ENCODE results near the gene NDUFA11. TPM values are rescaled to one million over a fixed set of nuclear protein-coding genes. Genes with fewer than 3 reads are reported as not detected.

NDUFA11 gene
- total RNA-seq, 1 donor from 2014 or later, result 220 TPM

DNA sequence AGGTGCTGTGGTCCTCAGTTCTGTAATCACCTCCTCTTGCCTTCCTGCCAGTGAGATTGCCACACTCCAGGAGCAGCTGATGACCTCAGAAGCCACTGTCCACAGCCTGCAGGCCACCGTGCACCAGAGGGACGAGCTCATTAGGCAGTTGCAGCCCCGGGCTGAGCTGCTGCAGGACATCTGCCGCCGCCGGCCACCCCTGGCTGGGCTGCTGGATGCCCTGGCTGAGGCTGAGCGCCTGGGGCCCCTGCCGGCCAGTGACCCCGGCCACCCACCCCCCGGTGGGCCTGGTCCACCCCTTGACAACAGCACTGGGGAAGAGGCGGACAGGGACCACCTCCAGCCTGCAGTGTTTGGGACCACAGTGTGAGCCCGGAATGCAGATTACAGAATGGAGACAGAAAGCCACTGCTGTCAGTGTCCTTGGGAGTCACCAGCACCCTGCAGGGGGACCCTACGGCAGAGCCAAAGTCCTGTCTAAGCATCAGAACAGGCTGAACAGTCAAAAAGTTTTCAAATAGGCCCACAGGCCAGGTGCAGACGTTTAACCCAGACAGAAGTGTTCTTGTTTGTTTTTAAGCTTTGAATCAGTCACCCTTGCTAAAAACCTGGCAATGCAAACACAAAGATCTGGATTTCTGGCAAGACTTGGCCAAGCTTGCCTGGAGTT lies 5.3 kb upstream of the NDUFA11 start:
- intact Hi-C loops (cut with micrococcal nuclease), result loop anchor here (5.0 to 10.0 kb wide), 2 partner anchors 373 to 1626 kb away; partner anchors contain the start of gene PNPLA6

- intact Hi-C loops (cut with micrococcal nuclease), result loop anchor here (5.0 to 10.0 kb wide), 2 partner anchors 375 to 1628 kb away; partner anchors contain the start of gene PNPLA6
Observed at GRCh38 chr19:5907241-5907640, 3.7 kb upstream of the NDUFA11 start.

DNA sequence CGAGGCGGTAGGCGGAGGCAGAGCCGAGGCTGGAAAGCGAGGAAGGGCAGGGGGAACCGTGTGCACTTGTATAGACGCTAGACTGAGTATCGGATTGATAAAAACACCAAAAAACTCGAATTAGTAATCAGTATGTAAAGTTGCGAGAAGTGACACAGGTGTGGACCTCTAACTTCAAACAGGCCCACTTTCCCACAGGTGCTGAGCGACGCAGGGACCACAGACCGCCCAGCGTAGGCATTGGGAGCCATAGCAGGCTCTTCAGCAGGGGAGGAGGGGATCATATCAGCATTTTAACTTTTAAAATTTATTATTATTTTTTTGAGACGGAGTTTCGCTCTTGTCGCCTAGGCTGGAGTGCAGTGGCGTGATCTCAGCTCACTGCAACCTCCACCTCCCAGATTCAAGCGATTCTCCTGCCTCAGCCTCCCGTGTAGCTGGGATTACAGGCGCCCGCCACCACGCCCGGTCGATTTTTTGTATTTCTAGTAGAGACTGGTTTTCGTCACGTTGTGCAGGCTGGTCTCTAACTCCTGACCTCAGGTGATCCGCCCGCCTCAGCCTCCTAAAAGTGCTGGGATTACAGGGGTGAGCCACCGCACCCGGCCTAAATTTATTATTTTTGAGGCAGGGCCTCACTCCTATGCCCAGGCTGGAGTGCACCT lies 1.7 kb upstream of the NDUFA11 start:
- intact Hi-C loops (cut with micrococcal nuclease), result loop anchor here (2.0 to 10.0 kb wide), 3 partner anchors 224 to 1630 kb away; partner anchors contain the start of genes HSD11B1L, MICOS13 and PNPLA6

DNA sequence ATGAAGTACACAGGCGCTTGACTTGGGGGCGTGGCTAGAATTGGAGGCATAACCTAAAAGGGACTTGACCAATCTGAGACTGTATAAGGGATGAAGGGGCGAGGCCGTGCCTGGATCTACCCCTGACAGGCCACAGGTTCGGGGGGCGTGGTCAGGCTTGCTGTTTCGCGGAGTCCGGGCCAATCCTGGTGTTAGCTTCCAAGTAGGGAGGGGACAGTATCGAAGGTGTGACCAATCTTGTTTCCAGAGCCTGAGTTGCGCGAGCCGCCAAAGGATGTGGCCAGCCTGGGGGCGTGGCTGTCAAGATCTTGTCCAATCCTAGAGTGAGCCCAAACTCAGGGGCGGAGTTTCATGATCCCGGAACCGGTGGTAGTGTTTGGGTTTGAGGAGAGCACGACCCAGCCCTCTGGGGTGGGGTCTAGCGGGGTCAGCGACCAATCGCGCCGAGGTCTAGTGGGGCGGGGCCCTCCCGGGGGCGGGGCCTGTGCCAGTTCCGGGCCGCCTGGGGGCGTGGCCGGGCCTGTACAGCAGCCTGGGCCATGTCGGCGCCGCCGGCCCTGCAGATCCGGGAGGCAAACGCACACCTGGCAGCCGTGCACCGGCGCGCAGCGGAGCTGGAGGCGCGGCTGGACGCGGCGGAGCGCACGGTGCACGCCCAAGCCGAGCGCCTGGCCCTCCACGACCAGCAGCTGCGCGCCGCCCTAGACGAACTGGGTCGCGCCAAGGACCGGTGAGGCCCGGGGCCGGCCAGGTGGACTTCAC lies 943 bp upstream of the NDUFA11 start, which contains the start of gene VMAC:
Gene VMAC, plus strand, starts transcription at position 521 of the 762 bp plus-strand sequence. Its CDS starts 19 bp downstream, at position 540.
- intact Hi-C loops (cut with micrococcal nuclease), result loop anchor here (1.0 to 10.0 kb wide), 24 partner anchors 49 to 1630 kb away; partner anchors contain the start of genes ALKBH7, CATSPERD, CLPP and FEM1A

- intact Hi-C loops (cut with micrococcal nuclease), result loop anchor here (5.0 to 10.0 kb wide), 4 partner anchors 1111 to 1632 kb away; partner anchors contain the start of genes FEM1A, HDGFL2, PNPLA6 and UBXN6
Observed at GRCh38 chr19:5903056-5903623, 450 bp downstream of the NDUFA11 start.

DNA sequence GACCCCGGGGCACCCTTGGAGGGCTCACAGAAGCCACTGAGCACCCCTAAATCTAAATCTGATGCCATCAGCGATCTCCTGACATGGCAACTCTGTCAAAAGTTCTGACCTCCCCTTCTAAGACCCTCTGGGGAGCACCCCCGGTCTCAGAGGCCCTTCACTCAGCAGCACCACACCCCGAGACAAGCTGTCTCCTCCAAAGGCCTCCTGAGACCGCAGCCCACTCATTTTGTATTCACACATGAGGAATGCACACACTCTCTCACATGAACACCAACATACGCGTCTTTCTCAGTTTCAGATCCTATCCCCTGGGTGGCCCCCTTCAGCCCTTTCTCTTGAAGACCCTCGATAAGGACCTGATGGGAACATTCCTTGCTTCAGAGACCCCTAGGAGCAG lies 2.6 kb downstream of the NDUFA11 start:
- intact Hi-C loops (cut with micrococcal nuclease), result loop anchor here (5.0 to 10.0 kb wide), 4 partner anchors 1109 to 1634 kb away; partner anchors contain the start of genes FEM1A, HDGFL2, PNPLA6 and UBXN6

- intact Hi-C loops (cut with micrococcal nuclease), result loop anchor here (5.0 to 10.0 kb wide), 4 partner anchors 1108 to 1635 kb away; partner anchors contain the start of genes FEM1A, HDGFL2, PNPLA6 and UBXN6
Observed at GRCh38 chr19:5899728-5900526, 3.7 kb downstream of the NDUFA11 start.

GRCh38 chr19:5897189-5897969 lies 6.2 kb downstream of the NDUFA11 start:
- intact Hi-C loops (cut with micrococcal nuclease), result no loop called here

- intact Hi-C loops (cut with micrococcal nuclease), result no loop called here
Observed at GRCh38 chr19:5896365-5897076, 7.1 kb downstream of the NDUFA11 start.

GRCh38 chr19:5895890-5896289 lies 7.7 kb downstream of the NDUFA11 start:
- intact Hi-C loops (cut with micrococcal nuclease), result no loop called here

GRCh38 chr19:5895409-5895808 lies 8.2 kb downstream of the NDUFA11 start:
- intact Hi-C loops (cut with micrococcal nuclease), result no loop called here

DNA sequence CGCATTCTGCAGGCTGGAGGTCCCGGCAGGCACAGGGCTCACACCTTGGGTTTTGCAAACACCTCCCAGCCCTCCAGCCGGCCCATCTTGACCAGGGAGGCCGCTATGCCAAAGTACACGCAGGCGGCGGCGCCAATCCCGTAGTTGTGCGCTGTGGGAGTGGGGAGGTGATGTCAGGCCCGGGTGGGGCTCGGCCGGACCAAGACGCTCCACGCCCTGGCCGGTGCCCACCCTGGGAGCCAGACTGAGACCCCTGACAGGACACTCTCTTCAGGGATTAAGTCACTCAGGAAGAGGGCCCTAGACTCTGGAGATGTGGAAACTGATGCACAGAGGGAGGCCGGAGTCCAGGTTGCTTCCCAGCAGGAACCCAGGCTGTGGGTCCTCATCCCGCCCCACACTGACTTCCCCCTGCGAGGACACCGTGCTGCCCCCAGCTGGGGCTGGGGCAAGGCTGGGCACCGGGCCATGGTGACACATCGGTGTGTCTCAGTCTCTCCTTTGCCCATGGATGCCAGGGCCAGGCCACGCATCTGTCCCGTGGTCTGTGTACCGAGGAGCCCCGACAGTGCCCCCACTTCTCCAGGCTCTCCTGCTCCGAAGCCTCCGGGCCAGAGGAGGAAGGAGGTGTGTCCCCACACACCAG lies 8.8 kb downstream of the NDUFA11 start:
- intact Hi-C loops (cut with micrococcal nuclease), result no loop called here

- intact Hi-C loops (cut with micrococcal nuclease), result no loop called here
Observed at GRCh38 chr19:5893907-5894703, 9.5 kb downstream of the NDUFA11 start.

DNA sequence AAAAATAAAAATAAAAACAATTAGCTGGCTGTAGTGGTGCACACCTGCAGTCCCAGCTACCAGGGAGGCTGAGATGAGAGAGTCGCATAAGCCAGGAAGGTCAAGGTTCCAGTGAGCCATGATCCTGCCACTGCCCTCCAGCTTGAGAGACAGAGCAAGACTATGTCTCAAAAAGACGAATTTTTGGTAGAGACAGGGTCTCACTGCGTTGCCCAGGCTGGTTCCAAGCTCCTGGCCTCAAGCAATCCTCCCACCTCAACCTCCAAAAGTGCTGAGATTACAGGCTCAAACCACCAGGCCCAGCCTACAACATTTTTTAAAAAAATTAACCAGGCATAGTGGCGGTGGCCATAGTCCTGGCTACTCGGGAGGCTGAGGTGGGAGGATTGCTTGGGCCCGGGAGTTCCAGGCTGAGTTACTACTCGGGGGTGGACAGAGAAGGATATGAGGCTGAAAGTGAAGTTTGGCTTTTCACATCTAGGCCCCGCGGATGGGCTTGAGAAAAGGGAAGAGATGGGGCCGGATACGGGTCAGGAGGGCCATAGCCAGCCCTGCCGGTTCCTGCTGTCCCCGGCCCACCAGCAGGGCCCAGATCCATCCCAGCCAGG lies 10.2 kb downstream of the NDUFA11 start:
- intact Hi-C loops (cut with micrococcal nuclease), result no loop called here

- intact Hi-C loops (cut with micrococcal nuclease), result no loop called here
Observed at GRCh38 chr19:5892772-5893275, 10.8 kb downstream of the NDUFA11 start.

GRCh38 chr19:5891938-5892771 lies 11.4 kb downstream of the NDUFA11 start:
- intact Hi-C loops (cut with micrococcal nuclease), result no loop called here
